HepG2 (cell line): Measurements from ENCODE around the gene VSTM1. TPM values are rescaled to one million over a fixed set of nuclear protein-coding genes. Genes with fewer than 3 reads are reported as not detected.
A peak's percentile ranks its signal among the peaks of the same experiment; 100 is the strongest.

ENCODE experiments used
- ATAC-seq: fragments of 200-7000 bp; cut with Tn5 transposase; 3 replicates; pipeline ENCODE4 v1.9.1; 2020; ENCODE audit warnings: mild to moderate bottlenecking, moderate library complexity
- BruUV-seq: library from RNA; stranded (reverse); fragments of 400-500 nt; replicated peaks from 2 replicates; lab custom pipeline; 2021; lab: Mats Ljungman, UMichigan
- CTCF ChIA-PET: fragments of 300-600 bp; formaldehyde crosslinking; extraction: SDS; loops from one replicate; lab custom pipeline; 2021; ENCODE audit warnings: low total read pairs, inconsistent platforms, low intra/inter-chr PET ratio; lab: Yijun Ruan, JAX
- POLR2A ChIA-PET: fragments of 350-600 bp; sonication (Branson Sonifier 250); formaldehyde crosslinking; loops from one replicate; lab custom pipeline; 2020; ENCODE audit warnings: antibody characterized with exemption, inconsistent platforms; lab: Yijun Ruan, JAX
- DNase-seq: peaks from one replicate; pipeline ENCODE4 v3.0.0-alpha.2; 2015; ENCODE audit warnings: low spot score
- FAIRE-seq: peaks from 3 replicates; lab custom pipeline; 2011; peaks lifted over from hg19 to GRCh38; lab: Jason Lieb, UNC
- H2AFZ ChIP-seq: one replicate; pipeline ENCODE4 v1.6.1; 2011; ENCODE audit warnings: low read length, inconsistent platforms
- H3K27ac ChIP-seq: fragments of 300-600 bp; 3 replicates; pipeline ENCODE4 v1.8.0; 2011; ENCODE audit warnings: mixed run types, mild to moderate bottlenecking, mixed read lengths, low read length, inconsistent platforms; ENCODE audit not compliant: insufficient read depth; ENCODE audit errors: extremely low read length
- H3K27me3 ChIP-seq, 2 experiments: fragments of 200-600 bp in 1 of 2; 2 replicates in 1 of 2; 3 replicates in 1 of 2; pipeline versions ENCODE4 v1.6.0 to v1.8.0; 2011; ENCODE audit warnings: low read length in 2 of 2, mild to moderate bottlenecking in 2 of 2, moderate library complexity in 2 of 2, inconsistent platforms in 1 of 2; ENCODE audit not compliant: insufficient read depth in 2 of 2, control insufficient read depth in 1 of 2
- H3K36me3 ChIP-seq, 2 experiments: fragments of 200-600 bp in 1 of 2; replicated peaks in 1 of 2; 2 replicates in 1 of 2; 3 replicates in 1 of 2; pipeline versions ENCODE4 v1.5.1 to v1.8.0; 2011; ENCODE audit warnings: low read length in 2 of 2, inconsistent platforms in 1 of 2; ENCODE audit not compliant: insufficient read depth in 2 of 2, control insufficient read depth in 1 of 2
- H3K4me1 ChIP-seq: 2 replicates; pipeline ENCODE4 v1.5.1; 2012; ENCODE audit warnings: low read length, inconsistent platforms; ENCODE audit not compliant: insufficient read depth
- H3K4me2 ChIP-seq: 2 replicates; pipeline ENCODE4 v1.6.0; 2011; ENCODE audit warnings: low read depth, low read length, inconsistent platforms
- H3K4me3 ChIP-seq, 3 experiments: fragments of 200-600 bp in 1 of 3; sonication (generic), shearing (Covaris generic) in 1 of 3; replicated peaks in 1 of 3; 2 replicates each; pipeline ENCODE4 v1.5.1; 2011 to 2016; ENCODE audit warnings: low read length in 3 of 3, inconsistent platforms in 2 of 3, low read depth in 2 of 3, mild to moderate bottlenecking in 2 of 3, control low read depth in 1 of 3, mixed read lengths in 1 of 3; ENCODE audit not compliant: insufficient read depth in 1 of 3
- H3K79me2 ChIP-seq: one replicate; pipeline ENCODE4 v1.6.1; 2011; ENCODE audit warnings: low read length, inconsistent platforms; ENCODE audit not compliant: insufficient read depth
- H3K9ac ChIP-seq: 2 replicates; pipeline ENCODE4 v1.6.0; 2011; ENCODE audit warnings: mild to moderate bottlenecking, low read depth, low read length, inconsistent platforms; ENCODE audit not compliant: insufficient read depth
- H3K9me3 ChIP-seq: 2 replicates; pipeline ENCODE4 v1.5.1; 2012; ENCODE audit warnings: mild to moderate bottlenecking, low read length
- H4K20me1 ChIP-seq: 2 replicates; pipeline ENCODE4 v1.6.0; 2011; ENCODE audit warnings: inconsistent platforms, mild to moderate bottlenecking, low read length, moderate library complexity; ENCODE audit not compliant: insufficient read depth
- AGO2 ChIP-seq: fragments of 200-400 bp; formaldehyde crosslinking; optimal IDR thresholded peaks from 2 replicates; pipeline ENCODE3; 2017; ENCODE audit warnings: mild to moderate bottlenecking, low read depth, low read length, moderate library complexity
- BORCS8-MEF2B ChIP-seq: sonication (generic); formaldehyde crosslinking; IDR thresholded peaks from 2 replicates; pipeline ENCODE4 v1.8.0; 2022; ENCODE audit warnings: mild to moderate bottlenecking, missing genetic modification reagents
- HMGA1 ChIP-seq: sonication (generic); formaldehyde crosslinking; conservative IDR thresholded peaks from 2 replicates; pipeline ENCODE4 v1.4.0; 2020; ENCODE audit warnings: missing genetic modification reagents
- KDM4B ChIP-seq: sonication (generic); formaldehyde crosslinking; IDR thresholded peaks from 2 replicates; pipeline ENCODE4 v1.4.0; 2020; ENCODE audit warnings: missing genetic modification reagents
- KDM5A ChIP-seq: fragments of 200-600 bp; sonication (generic); IDR thresholded peaks from 2 replicates; pipeline ENCODE4 v1.7.0; 2018; ENCODE audit warnings: antibody characterized with exemption, mild to moderate bottlenecking, low read length, borderline replicate concordance
- MLXIP ChIP-seq: sonication (generic); formaldehyde crosslinking; IDR thresholded peaks from 2 replicates; pipeline ENCODE4 v1.9.0; 2021; ENCODE audit warnings: missing genetic modification reagents, borderline replicate concordance
- TCF7L2 ChIP-seq: IDR thresholded peaks from 2 replicates; pipeline ENCODE4 v1.6.1; 2011; ENCODE audit warnings: mild to moderate bottlenecking, low read depth, low read length, moderate library complexity
- ZNF230 ChIP-seq: sonication (generic); formaldehyde crosslinking; IDR thresholded peaks from 2 replicates; pipeline ENCODE4 v1.4.0; 2020; ENCODE audit warnings: mild to moderate bottlenecking, missing genetic modification reagents
- ZNF331 ChIP-seq: sonication (generic); formaldehyde crosslinking; IDR thresholded peaks from 2 replicates; pipeline ENCODE4 v1.4.0; 2020; ENCODE audit warnings: missing genetic modification reagents
- WGBS: methylation state at CpG from one replicate; pipeline ENCODE4 v1.1.6; 2017; ENCODE audit warnings: low lambda C conversion rate; 5-methylcytosine and 5-hydroxymethylcytosine counted together
- in situ Hi-C: cut with HindIII; loops from 2 replicates; pipeline ENCODE4 v1.10.0; 2017; ENCODE audit warnings: low pct_unique_long_range_greater_than_20kb; ENCODE audit not compliant: extremely low pct_ligation_motif_present
- intact Hi-C: fragments of 100-400 bp; cut with micrococcal nuclease; formaldehyde crosslinking; loops from one replicate; pipeline ENCODE4 v1.10.0; 2022; ENCODE audit not compliant: unreplicated experiment
- polyA plus RNA-seq, 8 experiments: library from polyadenylated mRNA; depleted of rRNA in 3 of 8; stranded (reverse) in 7 of 8; unstranded in 1 of 8; fragments of >200 nt; fragmentation: Illumina TruSeq in 4 of 8; extraction: Trizol in 4 of 8; gene quantifications; 2 replicates each; pipeline versions ENCODE4 v1.2.1 to v1.2.3, GENCODE V29; 2011 to 2016; ENCODE audit warnings: low read depth in 4 of 8, missing spikeins in 1 of 8, mixed read lengths in 1 of 8; ENCODE audit not compliant: insufficient read depth in 1 of 8
- total RNA-seq, 5 experiments: library from RNA; depleted of rRNA; stranded (reverse); fragments of >200 nt; fragmentation: Illumina TruSeq; extraction: Trizol; gene quantifications; 2 replicates each; pipeline ENCODE4 v1.2.3, GENCODE V29; 2016; ENCODE audit warnings: low read depth in 1 of 5

Gene VSTM1
- total and polyA plus RNA-seq, 2 of the 13 experiments (the other 11 are each of a cell fraction or from before 2014, with no cell fraction given), result not detected

DNA sequence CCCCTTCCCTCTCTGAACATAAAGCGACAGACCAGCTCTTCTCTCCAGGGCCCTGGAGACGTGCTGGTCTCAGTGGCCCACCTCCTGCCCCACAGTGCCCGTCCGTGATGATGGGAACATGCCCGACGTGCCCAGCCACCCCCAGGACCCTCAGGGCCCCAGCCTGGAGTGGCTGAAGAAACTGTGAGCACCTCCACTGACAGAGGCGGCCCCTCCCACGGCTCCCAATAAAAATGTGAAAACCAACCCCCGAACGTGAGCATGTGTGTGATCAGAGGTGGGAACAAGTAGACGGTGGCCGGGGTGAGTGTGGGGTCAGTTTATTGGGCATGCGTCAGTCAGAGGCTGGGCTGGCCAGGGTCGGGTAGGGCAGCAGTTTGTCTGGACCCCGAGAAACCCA is 43.0 kb upstream of the VSTM1 start:
- in situ Hi-C loops (no loop called here), intact Hi-C loops (no loop called here)
- Histone ChIP-seq H3K9ac (no peak overlapping the region), H3K79me2 (peaks cover 9% of the 10 kb centered on the region), H3K9me3 (no peaks in the 10 kb centered on the region), H3K36me3 (peaks cover 13 to 44% of the 10 kb centered on the region in 2 experiments; a peak in 4 of 5 replicates), H3K4me2 (no peak overlapping the region), H2AFZ (no peak overlapping the region), H3K27me3 (no peaks in the 10 kb centered on the region; a peak in 1 of 5 replicates), H3K4me1 (peaks cover 17% of the 10 kb centered on the region), H4K20me1 (no peaks in the 10 kb centered on the region), H3K4me3 (no peak overlapping the region), H3K27ac (no peak overlapping the region)
- CTCF ChIA-PET, result no interaction called here
- FAIRE-seq (no peak), ATAC-seq (no peak), DNase-seq (no peak)
- POLR2A ChIA-PET, result no interaction called here
- WGBS, result 93% methylated on average over 15 of the region's 15 CpGs
- TF ChIP-seq KDM5A, result no peak
- TF ChIP-seq AGO2, result peak; percentile 50
- no TSS peak for BruUV-seq

GRCh38 chr19:54105796-54106195 is 42.1 kb upstream of the VSTM1 start:
- intact Hi-C loops (no loop called here), in situ Hi-C loops (no loop called here)
- no peak overlapping the region for H3K9ac ChIP-seq
- no peak overlapping the region for H2AFZ ChIP-seq
- peaks cover 11 to 42% of the 10 kb centered on the region in 2 experiments; a peak in 4 of 5 replicates for H3K36me3 ChIP-seq
- TF ChIP-seq HMGA1 (CRISPR knock-in tag) (no peak), ZNF230 (CRISPR knock-in tag) (no peak), TCF7L2 (no peak), BORCS8-MEF2B (CRISPR knock-in tag) (no peak), MLXIP (CRISPR knock-in tag) (no peak), KDM4B (CRISPR knock-in tag) (no peak), ZNF331 (CRISPR knock-in tag) (no peak)
- peaks cover 9% of the 10 kb centered on the region for H3K79me2 ChIP-seq
- no peaks in the 10 kb centered on the region; a peak in 1 of 5 replicates for H3K27me3 ChIP-seq
- ATAC-seq (no peak), DNase-seq (no peak), FAIRE-seq (no peak)
- ChIA-PET CTCF (no interaction called here), POLR2A (no interaction called here)
- no peak overlapping the region for H3K4me2 ChIP-seq
- 95% methylated on average over 10 of the region's 10 CpGs for WGBS
- no TSS peak for BruUV-seq
- no peak overlapping the region for H3K4me3 ChIP-seq
- no peaks in the 10 kb centered on the region for H4K20me1 ChIP-seq
- no peaks in the 10 kb centered on the region for H3K9me3 ChIP-seq
- H3K4me1 ChIP-seq, result peaks cover 17% of the 10 kb centered on the region
- no peak overlapping the region for H3K27ac ChIP-seq
